ENCODE data around the gene BCL7C.
"Not testable (repeated sequence)": the region's sequence is repeated elsewhere in the genome, so short reads cannot be mapped to it uniquely, and the experiment has no call there.

The BCL7C gene

GRCh38 chr16:30870904-30871303, 23.0 kb downstream of the BCL7C start:
- Histone ChIP-seq H3K4me3 (no peak overlapping the region), H3K9ac (ENCODE audit: insufficient read length) (no peak overlapping the region), H3K27ac (no peak overlapping the region), H3K9me3 (ENCODE audit: low read depth, low read length) (no peaks in the 10 kb centered on the region), H3K36me3 (ENCODE audit: insufficient read depth, low read length) (no peaks in the 10 kb centered on the region)
- TF ChIP-seq POLR2AphosphoS5 (IDR thresholded peaks at IDR 0.05; ENCODE audit: borderline replicate concordance, low read depth, low read length) (no peak), FOXP2 (optimal IDR thresholded peaks at IDR 0.05; ENCODE audit: control extremely low read depth, extremely low read length, insufficient read depth) (no peak), EZH2 (IDR thresholded peaks at IDR 0.05) (no peak)
- DNase-seq (ENCODE audit: low read depth, low spot score), result no peak

- no peak overlapping the region for H3K9ac ChIP-seq (ENCODE audit: insufficient read length)
Observed at GRCh38 chr16:30867747-30868146, 26.1 kb downstream of the BCL7C start.

GRCh38 chr16:30866031-30866430, 27.8 kb downstream of the BCL7C start:
- Histone ChIP-seq H3K36me3 (ENCODE audit: insufficient read depth, low read length) (no peaks in the 10 kb centered on the region), H3K9me3 (ENCODE audit: low read depth, low read length) (no peaks in the 10 kb centered on the region), H3K27ac (no peak overlapping the region), H3K4me3 (no peak overlapping the region), H3K9ac (ENCODE audit: insufficient read length) (no peak overlapping the region)
- no peak for DNase-seq (ENCODE audit: low read depth, low spot score)
- no peak for TF ChIP-seq FOXP2 (optimal IDR thresholded peaks at IDR 0.05; ENCODE audit: control extremely low read depth, extremely low read length, insufficient read depth)
- TF ChIP-seq EZH2 (IDR thresholded peaks at IDR 0.05), result no peak
- no peak for TF ChIP-seq POLR2AphosphoS5 (IDR thresholded peaks at IDR 0.05; ENCODE audit: borderline replicate concordance, low read depth, low read length)

More at GRCh38 chr16:30867747-30868146, 26.1 kb downstream of the BCL7C start:
- no peaks in the 10 kb centered on the region for H3K9me3 ChIP-seq (ENCODE audit: low read depth, low read length)
- H3K27ac ChIP-seq, result no peak overlapping the region
- TF ChIP-seq FOXP2 (optimal IDR thresholded peaks at IDR 0.05; ENCODE audit: control extremely low read depth, extremely low read length, insufficient read depth) (no peak), EZH2 (IDR thresholded peaks at IDR 0.05) (no peak), POLR2AphosphoS5 (IDR thresholded peaks at IDR 0.05; ENCODE audit: borderline replicate concordance, low read depth, low read length) (no peak)
- H3K4me3 ChIP-seq, result no peak overlapping the region
- no peak for DNase-seq (ENCODE audit: low read depth, low spot score)
- no peaks in the 10 kb centered on the region for H3K36me3 ChIP-seq (ENCODE audit: insufficient read depth, low read length)

- not testable (repeated sequence) for H3K27ac ChIP-seq; H3K36me3 ChIP-seq (ENCODE audit: insufficient read depth, low read length); H3K9ac ChIP-seq (ENCODE audit: insufficient read length); H3K4me3 ChIP-seq; DNase-seq (ENCODE audit: low read depth, low spot score); H3K9me3 ChIP-seq (ENCODE audit: low read depth, low read length)
Observed at GRCh38 chr16:30863178-30863577, 30.7 kb downstream of the BCL7C start.

- H3K27ac ChIP-seq; H3K4me3 ChIP-seq; H3K36me3 ChIP-seq (ENCODE audit: insufficient read depth, low read length); DNase-seq (ENCODE audit: low read depth, low spot score); H3K9me3 ChIP-seq (ENCODE audit: low read depth, low read length); H3K9ac ChIP-seq (ENCODE audit: insufficient read length): not testable (repeated sequence)
Observed at GRCh38 chr16:30860729-30861128, 33.1 kb downstream of the BCL7C start.

- DNase-seq (ENCODE audit: low read depth, low spot score), result no peak
- TF ChIP-seq FOXP2 (optimal IDR thresholded peaks at IDR 0.05; ENCODE audit: control extremely low read depth, extremely low read length, insufficient read depth) (no peak), EZH2 (IDR thresholded peaks at IDR 0.05) (no peak), POLR2AphosphoS5 (IDR thresholded peaks at IDR 0.05; ENCODE audit: borderline replicate concordance, low read depth, low read length) (no peak)
- no peak overlapping the region for H3K27ac ChIP-seq
Observed at GRCh38 chr16:30858829-30859423, 35.0 kb downstream of the BCL7C start.

GRCh38 chr16:30858111-30858495, 35.8 kb downstream of the BCL7C start:
- H3K36me3 ChIP-seq (ENCODE audit: insufficient read depth, low read length), result no peaks in the 10 kb centered on the region
- H3K27ac ChIP-seq, result no peak overlapping the region
- TF ChIP-seq EZH2 (IDR thresholded peaks at IDR 0.05), result no peak
- H3K9me3 ChIP-seq (ENCODE audit: low read depth, low read length), result no peaks in the 10 kb centered on the region
- H3K9ac ChIP-seq (ENCODE audit: insufficient read length), result no peak overlapping the region
- no peak overlapping the region for H3K4me3 ChIP-seq
- DNase-seq (ENCODE audit: low read depth, low spot score), result no peak

More at GRCh38 chr16:30858829-30859423, 35.0 kb downstream of the BCL7C start:
- Histone ChIP-seq H3K36me3 (ENCODE audit: insufficient read depth, low read length) (no peaks in the 10 kb centered on the region), H3K9ac (ENCODE audit: insufficient read length) (no peak overlapping the region), H3K9me3 (ENCODE audit: low read depth, low read length) (no peaks in the 10 kb centered on the region), H3K4me3 (no peak overlapping the region)

GRCh38 chr16:30853758-30854157, 40.1 kb downstream of the BCL7C start:
- no peak for DNase-seq (ENCODE audit: low read depth, low spot score)
- Histone ChIP-seq H3K27ac (no peak overlapping the region), H3K4me3 (no peak overlapping the region), H3K36me3 (ENCODE audit: insufficient read depth, low read length) (no peaks in the 10 kb centered on the region), H3K9me3 (ENCODE audit: low read depth, low read length) (no peaks in the 10 kb centered on the region), H3K9ac (ENCODE audit: insufficient read length) (no peak overlapping the region)
- no peak for TF ChIP-seq EZH2 (IDR thresholded peaks at IDR 0.05)
- no peak for TF ChIP-seq FOXP2 (optimal IDR thresholded peaks at IDR 0.05; ENCODE audit: control extremely low read depth, extremely low read length, insufficient read depth)
- no peak for TF ChIP-seq POLR2AphosphoS5 (IDR thresholded peaks at IDR 0.05; ENCODE audit: borderline replicate concordance, low read depth, low read length)

GRCh38 chr16:30850246-30850645, 43.6 kb downstream of the BCL7C start:
- H3K4me3 ChIP-seq, result no peak overlapping the region
- no peak overlapping the region for H3K9ac ChIP-seq (ENCODE audit: insufficient read length)
- DNase-seq (ENCODE audit: low read depth, low spot score), result no peak
- TF ChIP-seq EZH2 (IDR thresholded peaks at IDR 0.05) (no peak), POLR2AphosphoS5 (IDR thresholded peaks at IDR 0.05; ENCODE audit: borderline replicate concordance, low read depth, low read length) (no peak), FOXP2 (optimal IDR thresholded peaks at IDR 0.05; ENCODE audit: control extremely low read depth, extremely low read length, insufficient read depth) (no peak)
- no peaks in the 10 kb centered on the region for H3K9me3 ChIP-seq (ENCODE audit: low read depth, low read length)
- no peaks in the 10 kb centered on the region for H3K36me3 ChIP-seq (ENCODE audit: insufficient read depth, low read length)
- no peak overlapping the region for H3K27ac ChIP-seq
